ENCODE results near the gene HBM.

Gene HBM

DNA sequence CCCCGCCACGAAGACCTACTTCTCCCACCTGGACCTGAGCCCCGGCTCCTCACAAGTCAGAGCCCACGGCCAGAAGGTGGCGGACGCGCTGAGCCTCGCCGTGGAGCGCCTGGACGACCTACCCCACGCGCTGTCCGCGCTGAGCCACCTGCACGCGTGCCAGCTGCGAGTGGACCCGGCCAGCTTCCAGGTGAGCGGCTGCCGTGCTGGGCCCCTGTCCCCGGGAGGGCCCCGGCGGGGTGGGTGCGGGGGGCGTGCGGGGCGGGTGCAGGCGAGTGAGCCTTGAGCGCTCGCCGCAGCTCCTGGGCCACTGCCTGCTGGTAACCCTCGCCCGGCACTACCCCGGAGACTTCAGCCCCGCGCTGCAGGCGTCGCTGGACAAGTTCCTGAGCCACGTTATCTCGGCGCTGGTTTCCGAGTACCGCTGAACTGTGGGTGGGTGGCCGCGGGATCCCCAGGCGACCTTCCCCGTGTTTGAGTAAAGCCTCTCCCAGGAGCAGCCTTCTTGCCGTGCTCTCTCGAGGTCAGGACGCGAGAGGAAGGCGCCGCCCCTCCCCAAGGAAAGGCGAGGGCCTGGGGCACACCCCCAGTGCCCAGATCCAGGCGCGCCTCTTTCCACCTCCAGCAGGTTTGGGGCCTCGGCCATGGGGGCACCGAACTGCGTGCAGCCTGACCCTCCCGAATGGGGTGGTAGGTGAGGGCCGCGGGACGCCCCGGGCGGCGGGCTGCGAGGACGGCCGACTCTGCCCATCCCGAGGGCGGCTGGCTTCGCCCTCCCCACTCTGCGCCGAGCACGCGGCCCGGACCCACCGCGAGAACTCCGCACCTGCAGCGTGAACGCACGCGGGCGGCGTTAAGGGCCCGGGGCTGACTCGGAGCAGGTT lies 15.1 kb downstream of the HBM start (continued):
- TF ChIP-seq, protein P1, sequence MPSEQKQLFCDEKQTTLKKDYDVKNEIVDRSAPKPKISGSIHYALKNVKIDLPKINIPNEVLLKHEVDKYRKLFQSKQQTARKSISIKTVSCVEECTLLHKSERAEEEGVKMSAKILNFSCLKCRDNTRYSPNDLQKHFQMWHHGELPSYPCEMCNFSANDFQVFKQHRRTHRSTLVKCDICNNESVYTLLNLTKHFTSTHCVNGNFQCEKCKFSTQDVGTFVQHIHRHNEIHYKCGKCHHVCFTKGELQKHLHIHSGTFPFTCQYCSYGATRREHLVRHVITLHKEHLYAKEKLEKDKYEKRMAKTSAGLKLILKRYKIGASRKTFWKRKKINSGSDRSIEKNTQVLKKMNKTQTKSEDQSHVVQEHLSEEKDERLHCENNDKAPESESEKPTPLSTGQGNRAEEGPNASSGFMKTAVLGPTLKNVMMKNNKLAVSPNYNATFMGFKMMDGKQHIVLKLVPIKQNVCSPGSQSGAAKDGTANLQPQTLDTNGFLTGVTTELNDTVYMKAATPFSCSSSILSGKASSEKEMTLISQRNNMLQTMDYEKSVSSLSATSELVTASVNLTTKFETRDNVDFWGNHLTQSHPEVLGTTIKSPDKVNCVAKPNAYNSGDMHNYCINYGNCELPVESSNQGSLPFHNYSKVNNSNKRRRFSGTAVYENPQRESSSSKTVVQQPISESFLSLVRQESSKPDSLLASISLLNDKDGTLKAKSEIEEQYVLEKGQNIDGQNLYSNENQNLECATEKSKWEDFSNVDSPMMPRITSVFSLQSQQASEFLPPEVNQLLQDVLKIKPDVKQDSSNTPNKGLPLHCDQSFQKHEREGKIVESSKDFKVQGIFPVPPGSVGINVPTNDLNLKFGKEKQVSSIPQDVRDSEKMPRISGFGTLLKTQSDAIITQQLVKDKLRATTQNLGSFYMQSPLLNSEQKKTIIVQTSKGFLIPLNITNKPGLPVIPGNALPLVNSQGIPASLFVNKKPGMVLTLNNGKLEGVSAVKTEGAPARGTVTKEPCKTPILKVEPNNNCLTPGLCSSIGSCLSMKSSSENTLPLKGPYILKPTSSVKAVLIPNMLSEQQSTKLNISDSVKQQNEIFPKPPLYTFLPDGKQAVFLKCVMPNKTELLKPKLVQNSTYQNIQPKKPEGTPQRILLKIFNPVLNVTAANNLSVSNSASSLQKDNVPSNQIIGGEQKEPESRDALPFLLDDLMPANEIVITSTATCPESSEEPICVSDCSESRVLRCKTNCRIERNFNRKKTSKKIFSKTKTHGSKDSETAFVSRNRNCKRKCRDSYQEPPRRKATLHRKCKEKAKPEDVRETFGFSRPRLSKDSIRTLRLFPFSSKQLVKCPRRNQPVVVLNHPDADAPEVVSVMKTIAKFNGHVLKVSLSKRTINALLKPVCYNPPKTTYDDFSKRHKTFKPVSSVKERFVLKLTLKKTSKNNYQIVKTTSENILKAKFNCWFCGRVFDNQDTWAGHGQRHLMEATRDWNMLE (tag by site-specific recombination; conservative IDR thresholded peaks at IDR 0.05; ENCODE audit: low read depth): no peak
- TF ChIP-seq ZBTB8A (tag by site-specific recombination; IDR thresholded peaks at IDR 0.05): peak; percentile 97
- peak; percentile 24; the same call in 1 of the 2 replicates for TF ChIP-seq ZNF76 (tag by site-specific recombination; IDR thresholded peaks at IDR 0.05; ENCODE audit: borderline replicate concordance, low read depth)
- TF ChIP-seq ZNF2 (tag by site-specific recombination; IDR thresholded peaks at IDR 0.05): no peak
- TF ChIP-seq, protein P2, sequence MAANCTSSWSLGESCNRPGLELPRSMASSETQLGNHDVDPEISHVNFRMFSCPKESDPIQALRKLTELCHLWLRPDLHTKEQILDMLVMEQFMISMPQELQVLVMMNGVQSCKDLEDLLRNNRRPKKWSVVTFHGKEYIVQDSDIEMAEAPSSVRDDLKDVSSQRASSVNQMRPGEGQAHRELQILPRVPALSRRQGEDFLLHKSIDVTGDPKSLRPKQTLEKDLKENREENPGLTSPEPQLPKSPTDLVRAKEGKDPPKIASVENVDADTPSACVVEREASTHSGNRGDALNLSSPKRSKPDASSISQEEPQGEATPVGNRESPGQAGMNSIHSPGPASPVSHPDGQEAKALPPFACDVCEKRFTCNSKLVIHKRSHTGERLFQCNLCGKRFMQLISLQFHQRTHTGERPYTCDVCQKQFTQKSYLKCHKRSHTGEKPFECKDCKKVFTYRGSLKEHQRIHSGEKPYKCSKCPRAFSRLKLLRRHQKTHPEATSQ (tag by site-specific recombination; IDR thresholded peaks at IDR 0.05): peak; percentile 73; the same call in 1 of the 2 replicates
- TF ChIP-seq, protein P3, sequence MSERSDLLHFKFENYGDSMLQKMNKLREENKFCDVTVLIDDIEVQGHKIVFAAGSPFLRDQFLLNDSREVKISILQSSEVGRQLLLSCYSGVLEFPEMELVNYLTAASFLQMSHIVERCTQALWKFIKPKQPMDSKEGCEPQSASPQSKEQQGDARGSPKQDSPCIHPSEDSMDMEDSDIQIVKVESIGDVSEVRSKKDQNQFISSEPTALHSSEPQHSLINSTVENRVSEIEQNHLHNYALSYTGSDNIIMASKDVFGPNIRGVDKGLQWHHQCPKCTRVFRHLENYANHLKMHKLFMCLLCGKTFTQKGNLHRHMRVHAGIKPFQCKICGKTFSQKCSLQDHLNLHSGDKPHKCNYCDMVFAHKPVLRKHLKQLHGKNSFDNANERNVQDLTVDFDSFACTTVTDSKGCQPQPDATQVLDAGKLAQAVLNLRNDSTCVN (tag by site-specific recombination; optimal IDR thresholded peaks at IDR 0.05): peak; percentile 91
- peak; percentile 55; the same call in 1 of the 2 replicates for TF ChIP-seq GLIS2 (tag by site-specific recombination; IDR thresholded peaks at IDR 0.05)
- TF ChIP-seq ZNF175 (tag by site-specific recombination; IDR thresholded peaks at IDR 0.05): no peak
- TF ChIP-seq MYNN (tag by site-specific recombination; IDR thresholded peaks at IDR 0.05; ENCODE audit: borderline replicate concordance): no peak
- no peak for TF ChIP-seq ZNF202 (tag by site-specific recombination; IDR thresholded peaks at IDR 0.05; ENCODE audit: borderline replicate concordance)
- TF ChIP-seq, protein P4, sequence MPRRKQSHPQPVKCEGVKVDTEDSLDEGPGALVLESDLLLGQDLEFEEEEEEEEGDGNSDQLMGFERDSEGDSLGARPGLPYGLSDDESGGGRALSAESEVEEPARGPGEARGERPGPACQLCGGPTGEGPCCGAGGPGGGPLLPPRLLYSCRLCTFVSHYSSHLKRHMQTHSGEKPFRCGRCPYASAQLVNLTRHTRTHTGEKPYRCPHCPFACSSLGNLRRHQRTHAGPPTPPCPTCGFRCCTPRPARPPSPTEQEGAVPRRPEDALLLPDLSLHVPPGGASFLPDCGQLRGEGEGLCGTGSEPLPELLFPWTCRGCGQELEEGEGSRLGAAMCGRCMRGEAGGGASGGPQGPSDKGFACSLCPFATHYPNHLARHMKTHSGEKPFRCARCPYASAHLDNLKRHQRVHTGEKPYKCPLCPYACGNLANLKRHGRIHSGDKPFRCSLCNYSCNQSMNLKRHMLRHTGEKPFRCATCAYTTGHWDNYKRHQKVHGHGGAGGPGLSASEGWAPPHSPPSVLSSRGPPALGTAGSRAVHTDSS (tag by site-specific recombination; IDR thresholded peaks at IDR 0.05): no peak
- no peak for TF ChIP-seq EGR2 (tag by site-specific recombination; IDR thresholded peaks at IDR 0.05; ENCODE audit: low read depth)
- TF ChIP-seq ZSCAN30 (tag by site-specific recombination; IDR thresholded peaks at IDR 0.05): peak; percentile 93; the same call in 1 of the 2 replicates
- 0 out of 2 replicates have a peak, but pooled peaks have one; percentile 33 for TF ChIP-seq ZNF610 (tag by site-specific recombination; IDR thresholded peaks at IDR 0.05; ENCODE audit: borderline replicate concordance)
- 0 out of 2 replicates have a peak, but pooled peaks have one; percentile 61 for TF ChIP-seq ZFP37 (tag by site-specific recombination; IDR thresholded peaks at IDR 0.05)
- TF ChIP-seq GLIS1 (tag by site-specific recombination; IDR thresholded peaks at IDR 0.05): peak; percentile 40; the same call in 1 of the 2 replicates
- no peak for TF ChIP-seq ZNF555 (tag by site-specific recombination; conservative IDR thresholded peaks at IDR 0.05)
- no peak for TF ChIP-seq ZNF677 (tag by site-specific recombination; IDR thresholded peaks at IDR 0.05)
- TF ChIP-seq, protein P5, sequence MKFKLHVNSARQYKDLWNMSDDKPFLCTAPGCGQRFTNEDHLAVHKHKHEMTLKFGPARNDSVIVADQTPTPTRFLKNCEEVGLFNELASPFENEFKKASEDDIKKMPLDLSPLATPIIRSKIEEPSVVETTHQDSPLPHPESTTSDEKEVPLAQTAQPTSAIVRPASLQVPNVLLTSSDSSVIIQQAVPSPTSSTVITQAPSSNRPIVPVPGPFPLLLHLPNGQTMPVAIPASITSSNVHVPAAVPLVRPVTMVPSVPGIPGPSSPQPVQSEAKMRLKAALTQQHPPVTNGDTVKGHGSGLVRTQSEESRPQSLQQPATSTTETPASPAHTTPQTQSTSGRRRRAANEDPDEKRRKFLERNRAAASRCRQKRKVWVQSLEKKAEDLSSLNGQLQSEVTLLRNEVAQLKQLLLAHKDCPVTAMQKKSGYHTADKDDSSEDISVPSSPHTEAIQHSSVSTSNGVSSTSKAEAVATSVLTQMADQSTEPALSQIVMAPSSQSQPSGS (tag by site-specific recombination; IDR thresholded peaks at IDR 0.05; ENCODE audit: low read depth): no peak
- no peak for TF ChIP-seq ZNF239 (tag by site-specific recombination; IDR thresholded peaks at IDR 0.05)
- 0 out of 2 replicates have a peak, but pooled peaks have one; percentile 29 for TF ChIP-seq ZIC2 (tag by site-specific recombination; IDR thresholded peaks at IDR 0.05)
- TF ChIP-seq, protein P6, sequence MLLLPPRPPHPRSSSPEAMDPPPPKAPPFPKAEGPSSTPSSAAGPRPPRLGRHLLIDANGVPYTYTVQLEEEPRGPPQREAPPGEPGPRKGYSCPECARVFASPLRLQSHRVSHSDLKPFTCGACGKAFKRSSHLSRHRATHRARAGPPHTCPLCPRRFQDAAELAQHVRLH (tag by site-specific recombination; IDR thresholded peaks at IDR 0.05): peak; percentile 52; the same call in 1 of the 2 replicates
- TF ChIP-seq ZNF211 (tag by site-specific recombination; IDR thresholded peaks at IDR 0.05; ENCODE audit: low read depth): no peak
- TF ChIP-seq ZFP69B (tag by site-specific recombination; IDR thresholded peaks at IDR 0.05): peak; percentile 96
- TF ChIP-seq, protein P7, sequence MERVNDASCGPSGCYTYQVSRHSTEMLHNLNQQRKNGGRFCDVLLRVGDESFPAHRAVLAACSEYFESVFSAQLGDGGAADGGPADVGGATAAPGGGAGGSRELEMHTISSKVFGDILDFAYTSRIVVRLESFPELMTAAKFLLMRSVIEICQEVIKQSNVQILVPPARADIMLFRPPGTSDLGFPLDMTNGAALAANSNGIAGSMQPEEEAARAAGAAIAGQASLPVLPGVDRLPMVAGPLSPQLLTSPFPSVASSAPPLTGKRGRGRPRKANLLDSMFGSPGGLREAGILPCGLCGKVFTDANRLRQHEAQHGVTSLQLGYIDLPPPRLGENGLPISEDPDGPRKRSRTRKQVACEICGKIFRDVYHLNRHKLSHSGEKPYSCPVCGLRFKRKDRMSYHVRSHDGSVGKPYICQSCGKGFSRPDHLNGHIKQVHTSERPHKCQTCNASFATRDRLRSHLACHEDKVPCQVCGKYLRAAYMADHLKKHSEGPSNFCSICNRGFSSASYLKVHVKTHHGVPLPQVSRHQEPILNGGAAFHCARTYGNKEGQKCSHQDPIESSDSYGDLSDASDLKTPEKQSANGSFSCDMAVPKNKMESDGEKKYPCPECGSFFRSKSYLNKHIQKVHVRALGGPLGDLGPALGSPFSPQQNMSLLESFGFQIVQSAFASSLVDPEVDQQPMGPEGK (tag by site-specific recombination; IDR thresholded peaks at IDR 0.05): peak; percentile 89

All from HEK293 (cell line).